Suprapubic skin (tissue), 4 donors: Measurements from ENCODE around the gene IRAK1. TPM values are rescaled to one million over a fixed set of nuclear protein-coding genes. Genes with fewer than 3 reads are reported as not detected.

Experiments used
- DNase-seq, 2 donors: peaks; one replicate each; pipeline ENCODE4 v3.0.0-alpha.2; 2019; ENCODE audit warnings: low spot score in 2 of 2
- H3K27ac ChIP-seq: fragments of 200-600 bp; sonication (generic); one replicate; pipeline ENCODE4 v1.5.1; 2019
- H3K27me3 ChIP-seq: fragments of 200-600 bp; sonication (generic); one replicate; pipeline ENCODE4 v1.5.1; 2019
- H3K36me3 ChIP-seq: fragments of 200-600 bp; sonication (generic); one replicate; pipeline ENCODE4 v1.5.1; 2019
- H3K4me1 ChIP-seq: fragments of 200-600 bp; sonication (generic); one replicate; pipeline ENCODE4 v1.5.1; 2019
- H3K4me3 ChIP-seq: fragments of 200-600 bp; sonication (generic); one replicate; pipeline ENCODE4 v1.5.1; 2019; ENCODE audit warnings: mild to moderate bottlenecking
- H3K9me3 ChIP-seq: fragments of 200-600 bp; sonication (generic); one replicate; pipeline ENCODE4 v1.5.1; 2019
- CTCF ChIP-seq, 2 donors: fragments of 200-600 bp in 1 of 2; fragments of 450-650 bp in 1 of 2; sonication (generic) in 1 of 2; IDR thresholded peaks; one replicate each; pipeline ENCODE4 v1.5.1; 2016 to 2019; ENCODE audit warnings: antibody characterized with exemption in 2 of 2, mild to moderate bottlenecking in 1 of 2, moderate library complexity in 1 of 2
- EP300 ChIP-seq: sonication (generic); formaldehyde crosslinking; IDR thresholded peaks from one replicate; pipeline ENCODE4 v1.6.1; 2017; ENCODE audit warnings: antibody characterized with exemption
- POLR2A ChIP-seq, 2 donors: fragments of 450-650 bp; IDR thresholded peaks; one replicate each; pipeline ENCODE4 v1.6.1; 2017; ENCODE audit warnings: antibody characterized with exemption in 2 of 2, mild to moderate bottlenecking in 2 of 2, moderate library complexity in 2 of 2
- POLR2AphosphoS5 ChIP-seq, 3 donors: sonication (generic); formaldehyde crosslinking; IDR thresholded peaks; one replicate each; pipeline ENCODE4 v1.6.1; 2017; ENCODE audit warnings: antibody characterized with exemption in 3 of 3
- WGBS: methylation state at CpG from one replicate; pipeline ENCODE4 v1.1.5; 2018; 5-methylcytosine and 5-hydroxymethylcytosine counted together
- total RNA-seq, 4 donors: library from RNA; depleted of rRNA; stranded (reverse); fragments of >200 nt; gene quantifications; one replicate each; pipeline ENCODE4 v1.1.0, GENCODE V29; 2016

The IRAK1 gene
- total RNA-seq, 4 donors from 2014 or later, result 51.3 to 61.5 (median 58.3) TPM

DNA sequence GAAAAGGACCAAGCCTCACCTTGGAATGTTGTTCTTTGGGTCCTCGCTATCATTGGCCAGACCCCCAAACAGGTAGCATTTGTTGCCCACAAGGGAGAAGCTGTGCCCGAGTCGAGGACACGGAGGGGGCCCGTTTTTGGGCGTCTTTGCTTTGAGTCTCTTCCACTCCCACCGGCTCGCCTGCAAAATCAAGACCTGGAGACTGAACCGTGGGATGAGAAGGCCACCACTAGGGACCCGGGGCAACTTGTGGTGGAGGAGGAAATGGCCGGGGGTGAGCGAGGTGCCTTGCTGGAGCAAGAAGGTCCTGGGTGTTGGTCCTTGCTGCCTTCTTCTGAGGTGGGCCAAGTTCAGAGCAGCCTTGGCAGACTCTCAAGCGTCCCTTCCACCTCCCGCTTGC is 55.6 kb downstream of the IRAK1 start:
- H3K4me3 ChIP-seq, result no peak overlapping the region
- peaks cover 35% of the 10 kb centered on the region for H3K4me1 ChIP-seq
- H3K27ac ChIP-seq, result no peak overlapping the region
- WGBS, result 89% methylated on average over 14 of the region's 14 CpGs
- TF ChIP-seq POLR2A (IDR thresholded peaks at IDR 0.05), result no peak
- no peak for TF ChIP-seq EP300
- TF ChIP-seq CTCF (IDR thresholded peaks at IDR 0.05), result no peak
- no peak for TF ChIP-seq POLR2AphosphoS5 (IDR thresholded peaks at IDR 0.05)
- no peaks in the 10 kb centered on the region for H3K9me3 ChIP-seq
- DNase-seq, result no peak
- no peaks in the 10 kb centered on the region for H3K27me3 ChIP-seq
- H3K36me3 ChIP-seq, result peaks cover 44% of the 10 kb centered on the region

DNA sequence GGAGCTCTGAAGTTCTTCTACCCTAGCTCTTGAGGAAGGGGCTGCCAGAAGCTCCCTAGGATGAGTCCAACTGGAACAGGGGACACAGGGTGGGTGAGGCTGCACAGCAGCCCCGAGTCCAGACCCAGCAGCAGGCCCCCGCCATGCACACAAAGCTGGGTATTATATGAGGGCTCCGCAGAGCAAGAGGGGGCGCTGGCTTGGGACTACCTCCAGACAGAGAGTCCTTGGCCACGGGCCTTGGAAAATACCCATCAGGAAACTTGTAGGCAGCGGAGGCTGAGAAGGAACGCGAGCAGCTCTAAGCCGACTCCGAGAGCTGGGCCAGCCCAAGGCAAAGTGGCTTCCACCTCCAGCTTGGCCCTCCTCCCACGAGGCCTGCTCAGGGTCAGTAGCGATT is 56.2 kb downstream of the IRAK1 start:
- no peak for TF ChIP-seq CTCF (IDR thresholded peaks at IDR 0.05)
- no peak for TF ChIP-seq POLR2AphosphoS5 (IDR thresholded peaks at IDR 0.05)
- no peak for TF ChIP-seq POLR2A (IDR thresholded peaks at IDR 0.05)
- TF ChIP-seq EP300, result no peak
- no peak overlapping the region for H3K4me3 ChIP-seq
- peaks cover 30% of the 10 kb centered on the region for H3K4me1 ChIP-seq
- no peaks in the 10 kb centered on the region for H3K9me3 ChIP-seq
- H3K36me3 ChIP-seq, result peaks cover 50% of the 10 kb centered on the region
- no peak overlapping the region for H3K27ac ChIP-seq
- no peaks in the 10 kb centered on the region for H3K27me3 ChIP-seq
- no peak for DNase-seq
- 95% methylated on average over 4 of the region's 12 CpGs for WGBS

DNA sequence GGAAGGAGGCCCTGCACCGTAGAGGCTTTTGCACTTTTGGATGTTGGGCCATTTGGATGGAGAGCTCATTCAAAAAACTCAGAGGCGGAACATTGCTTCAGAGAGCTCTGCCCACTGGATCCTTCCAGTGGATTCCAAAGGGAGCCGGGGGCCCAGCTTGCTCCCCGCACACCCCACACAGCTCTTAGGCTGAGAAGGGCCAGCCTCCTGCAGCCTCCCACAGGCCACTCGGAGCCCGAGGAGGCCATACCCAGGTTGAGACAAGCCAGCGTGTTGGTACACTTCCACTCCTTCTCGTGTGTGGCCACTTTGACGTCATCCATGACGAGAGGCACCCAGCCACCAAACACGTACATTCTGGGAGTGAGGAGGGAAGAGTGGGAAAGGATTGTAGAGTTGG is 58.4 kb downstream of the IRAK1 start:
- peaks cover 72% of the 10 kb centered on the region for H3K36me3 ChIP-seq
- H3K4me3 ChIP-seq, result no peak overlapping the region
- TF ChIP-seq EP300, result no peak
- no peak for TF ChIP-seq CTCF (IDR thresholded peaks at IDR 0.05)
- TF ChIP-seq POLR2A (IDR thresholded peaks at IDR 0.05), result no peak
- no peak for TF ChIP-seq POLR2AphosphoS5 (IDR thresholded peaks at IDR 0.05)
- peaks cover 7% of the 10 kb centered on the region for H3K4me1 ChIP-seq
- H3K27me3 ChIP-seq, result no peaks in the 10 kb centered on the region
- WGBS, result 91% methylated on average over 11 of the region's 11 CpGs
- no peak overlapping the region for H3K27ac ChIP-seq
- no peak for DNase-seq
- H3K9me3 ChIP-seq, result no peaks in the 10 kb centered on the region

DNA sequence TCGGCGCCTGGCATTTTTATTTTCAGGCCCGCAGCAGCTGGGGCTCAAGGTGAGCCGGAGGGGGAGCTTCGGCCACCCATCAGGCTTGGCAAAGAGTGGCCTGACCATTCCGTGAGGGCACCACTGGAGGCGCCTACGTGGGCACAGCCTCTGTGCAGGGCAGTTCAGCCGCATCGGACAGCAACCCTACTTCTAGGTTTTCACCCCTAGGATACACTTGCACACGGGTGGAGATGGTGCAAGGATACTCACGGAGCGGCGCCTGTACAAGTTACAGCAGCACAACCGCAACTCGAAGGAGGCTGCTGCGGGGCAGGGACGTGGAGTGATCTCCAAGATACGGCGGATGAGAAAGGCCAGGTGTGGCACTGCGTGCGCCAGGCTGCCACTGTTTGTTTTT is 58.9 kb downstream of the IRAK1 start:
- 94% methylated on average over 20 of the region's 22 CpGs for WGBS
- peaks cover 2% of the 10 kb centered on the region for H3K4me1 ChIP-seq
- no peaks in the 10 kb centered on the region for H3K9me3 ChIP-seq
- no peak overlapping the region for H3K27ac ChIP-seq
- TF ChIP-seq EP300 (no peak), POLR2A (IDR thresholded peaks at IDR 0.05) (no peak), CTCF (IDR thresholded peaks at IDR 0.05) (no peak), POLR2AphosphoS5 (IDR thresholded peaks at IDR 0.05) (no peak)
- H3K27me3 ChIP-seq, result no peaks in the 10 kb centered on the region
- no peak for DNase-seq
- no peak overlapping the region for H3K4me3 ChIP-seq
- peaks cover 77% of the 10 kb centered on the region for H3K36me3 ChIP-seq

Other genes with a start within 250 kb of the IRAK1 start
- 1 to 10 TPM in 2 of 4 donors, under 1 TPM in 2; 0.42 to 3.1 (median 1.2) TPM for gene SRPK3, start 238.9 kb downstream of the IRAK1 start, total RNA-seq
- gene IDH3G, start 225.5 kb downstream of the IRAK1 start, total RNA-seq, result 100 to 1,000 TPM in 1 of 4 donors, 10 to 100 TPM in 3; 58.1 to 105 (median 93.8) TPM
- gene SSR4, start 225.2 kb downstream of the IRAK1 start, total RNA-seq, result 100 to 1,000 TPM in 3 of 4 donors, 10 to 100 TPM in 1; 86.7 to 200 (median 150) TPM
- 1 to 10 TPM; 2.0 to 6.3 (median 3.0) TPM for gene PDZD4, start 189.4 kb downstream of the IRAK1 start, total RNA-seq
- 10 to 100 TPM in 1 of 4 donors, 1 to 10 TPM in 3; 4.1 to 10.4 (median 8.5) TPM for gene L1CAM, start 133.7 kb downstream of the IRAK1 start, total RNA-seq
- 1 to 10 TPM in 3 of 4 donors, under 1 TPM in 1; 0.78 to 2.4 (median 1.5) TPM for gene AVPR2, start 115.2 kb downstream of the IRAK1 start, total RNA-seq
- 10 to 100 TPM in 2 of 4 donors, 1 to 10 TPM in 2; 4.8 to 17.6 (median 9.6) TPM for gene ARHGAP4, start 93.6 kb downstream of the IRAK1 start, total RNA-seq
- gene NAA10, start 84.9 kb downstream of the IRAK1 start, total RNA-seq, result 10 to 100 TPM; 58.5 to 97.2 (median 73.0) TPM
- gene RENBP, start 75.3 kb downstream of the IRAK1 start, total RNA-seq, result 1 to 10 TPM; 1.7 to 9.9 (median 4.6) TPM
- gene HCFC1, start 48.1 kb downstream of the IRAK1 start, total RNA-seq, result 10 to 100 TPM; 51.9 to 72.2 (median 55.3) TPM
- gene TMEM187, start 47.1 kb downstream of the IRAK1 start, total RNA-seq, result 10 to 100 TPM in 1 of 4 donors, 1 to 10 TPM in 3; 7.8 to 10.7 (median 8.6) TPM
- gene MECP2, start 77.8 kb upstream of the IRAK1 start, total RNA-seq, result 10 to 100 TPM; 19.7 to 76.0 (median 33.9) TPM
- gene OPN1LW, start 124.3 kb upstream of the IRAK1 start, total RNA-seq, result not detected
- not detected for gene OPN1MW, start 162.7 kb upstream of the IRAK1 start, total RNA-seq
- gene OPN1MW2, start 199.9 kb upstream of the IRAK1 start, total RNA-seq, result not detected
- gene OPN1MW3, start 237.7 kb upstream of the IRAK1 start, total RNA-seq, result not detected